HepG2 (cell line): Measurements from ENCODE around the gene BRSK2. TPM values are rescaled to one million over a fixed set of nuclear protein-coding genes. Genes with fewer than 3 reads are reported as not detected.

ENCODE experiments used
- ISX ChIP-seq: sonication (generic); formaldehyde crosslinking; conservative IDR thresholded peaks from 2 replicates; pipeline ENCODE4 v1.5.0; 2020; ENCODE audit warnings: missing genetic modification reagents
- NR2C2 ChIP-seq: sonication (generic); formaldehyde crosslinking; IDR thresholded peaks from 2 replicates; pipeline ENCODE4 v1.4.0; 2020; ENCODE audit warnings: missing genetic modification reagents, mild to moderate bottlenecking, moderate library complexity, borderline replicate concordance
- PHF21A ChIP-seq: sonication (generic); formaldehyde crosslinking; IDR thresholded peaks from 2 replicates; pipeline ENCODE4 v1.5.0; 2020; ENCODE audit warnings: mild to moderate bottlenecking, missing genetic modification reagents
- SIX4 ChIP-seq: sonication (generic); formaldehyde crosslinking; IDR thresholded peaks from 2 replicates; pipeline ENCODE4 v1.4.0; 2020; ENCODE audit warnings: missing genetic modification reagents
- ZNF335 ChIP-seq: sonication (generic); formaldehyde crosslinking; IDR thresholded peaks from 2 replicates; pipeline ENCODE4 v1.4.0; 2020; ENCODE audit warnings: missing genetic modification reagents
- ZNF343 ChIP-seq: sonication (generic); formaldehyde crosslinking; IDR thresholded peaks from 2 replicates; pipeline ENCODE4 v1.4.0; 2020; ENCODE audit warnings: mild to moderate bottlenecking, missing genetic modification reagents
- polyA plus RNA-seq, 8 experiments: library from polyadenylated mRNA; depleted of rRNA in 3 of 8; stranded (reverse) in 7 of 8; unstranded in 1 of 8; fragments of >200 nt; fragmentation: Illumina TruSeq in 4 of 8; extraction: Trizol in 4 of 8; gene quantifications; 2 replicates each; pipeline versions ENCODE4 v1.2.1 to v1.2.3, GENCODE V29; 2011 to 2016; ENCODE audit warnings: low read depth in 4 of 8, missing spikeins in 1 of 8, mixed read lengths in 1 of 8; ENCODE audit not compliant: insufficient read depth in 1 of 8
- total RNA-seq, 5 experiments: library from RNA; depleted of rRNA; stranded (reverse); fragments of >200 nt; fragmentation: Illumina TruSeq; extraction: Trizol; gene quantifications; 2 replicates each; pipeline ENCODE4 v1.2.3, GENCODE V29; 2016; ENCODE audit warnings: low read depth in 1 of 5
- TF ChIP-seq, protein P1 (sequence below): sonication (generic); formaldehyde crosslinking; IDR thresholded peaks from 2 replicates; pipeline ENCODE4 v1.4.0; 2020; ENCODE audit warnings: missing genetic modification reagents
- TF ChIP-seq, protein P2 (sequence below): sonication (generic); formaldehyde crosslinking; IDR thresholded peaks from 2 replicates; pipeline ENCODE4 v1.4.0; 2020; ENCODE audit warnings: mild to moderate bottlenecking, missing genetic modification reagents
- TF ChIP-seq, protein P3 (sequence below): sonication (generic); formaldehyde crosslinking; IDR thresholded peaks from 2 replicates; pipeline ENCODE4 v1.5.0; 2020; ENCODE audit warnings: missing genetic modification reagents, mild to moderate bottlenecking, borderline replicate concordance

The BRSK2 gene
- total and polyA plus RNA-seq, 2 of the 13 experiments (the other 11 are each of a cell fraction or from before 2014, with no cell fraction given), result 0.74 to 1.1 TPM

DNA sequence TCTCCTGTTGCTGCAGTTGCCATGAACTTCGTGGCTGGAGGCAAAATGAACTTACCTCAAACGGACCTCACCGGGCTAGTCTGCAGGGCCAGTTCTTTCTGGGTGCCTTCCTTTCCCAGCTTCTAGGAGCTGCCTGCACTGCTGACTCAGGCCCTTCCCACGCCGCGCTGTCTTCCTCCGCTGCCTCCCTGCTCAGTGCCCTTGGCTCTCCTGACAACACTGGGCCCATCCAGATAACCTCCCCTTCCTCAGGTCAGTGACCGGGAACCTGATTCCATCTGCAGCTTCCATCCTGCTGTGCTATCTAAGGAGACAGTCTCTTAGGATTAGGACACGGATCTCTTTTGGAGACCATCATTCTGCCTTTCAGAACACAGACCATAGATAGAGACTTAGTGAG, 77.5 kb downstream of the BRSK2 start (continued):
- TF ChIP-seq, protein P1, sequence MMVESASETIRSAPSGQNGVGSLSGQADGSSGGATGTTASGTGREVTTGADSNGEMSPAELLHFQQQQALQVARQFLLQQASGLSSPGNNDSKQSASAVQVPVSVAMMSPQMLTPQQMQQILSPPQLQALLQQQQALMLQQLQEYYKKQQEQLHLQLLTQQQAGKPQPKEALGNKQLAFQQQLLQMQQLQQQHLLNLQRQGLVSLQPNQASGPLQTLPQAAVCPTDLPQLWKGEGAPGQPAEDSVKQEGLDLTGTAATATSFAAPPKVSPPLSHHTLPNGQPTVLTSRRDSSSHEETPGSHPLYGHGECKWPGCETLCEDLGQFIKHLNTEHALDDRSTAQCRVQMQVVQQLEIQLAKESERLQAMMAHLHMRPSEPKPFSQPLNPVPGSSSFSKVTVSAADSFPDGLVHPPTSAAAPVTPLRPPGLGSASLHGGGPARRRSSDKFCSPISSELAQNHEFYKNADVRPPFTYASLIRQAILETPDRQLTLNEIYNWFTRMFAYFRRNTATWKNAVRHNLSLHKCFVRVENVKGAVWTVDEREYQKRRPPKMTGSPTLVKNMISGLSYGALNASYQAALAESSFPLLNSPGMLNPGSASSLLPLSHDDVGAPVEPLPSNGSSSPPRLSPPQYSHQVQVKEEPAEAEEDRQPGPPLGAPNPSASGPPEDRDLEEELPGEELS (CRISPR knock-in tag), result no peak
- TF ChIP-seq PHF21A (CRISPR knock-in tag) (no peak), NR2C2 (CRISPR knock-in tag) (no peak), ZNF335 (CRISPR knock-in tag) (no peak), ZNF343 (CRISPR knock-in tag) (no peak), ISX (CRISPR knock-in tag) (no peak), SIX4 (CRISPR knock-in tag) (no peak)
- TF ChIP-seq, protein P2, sequence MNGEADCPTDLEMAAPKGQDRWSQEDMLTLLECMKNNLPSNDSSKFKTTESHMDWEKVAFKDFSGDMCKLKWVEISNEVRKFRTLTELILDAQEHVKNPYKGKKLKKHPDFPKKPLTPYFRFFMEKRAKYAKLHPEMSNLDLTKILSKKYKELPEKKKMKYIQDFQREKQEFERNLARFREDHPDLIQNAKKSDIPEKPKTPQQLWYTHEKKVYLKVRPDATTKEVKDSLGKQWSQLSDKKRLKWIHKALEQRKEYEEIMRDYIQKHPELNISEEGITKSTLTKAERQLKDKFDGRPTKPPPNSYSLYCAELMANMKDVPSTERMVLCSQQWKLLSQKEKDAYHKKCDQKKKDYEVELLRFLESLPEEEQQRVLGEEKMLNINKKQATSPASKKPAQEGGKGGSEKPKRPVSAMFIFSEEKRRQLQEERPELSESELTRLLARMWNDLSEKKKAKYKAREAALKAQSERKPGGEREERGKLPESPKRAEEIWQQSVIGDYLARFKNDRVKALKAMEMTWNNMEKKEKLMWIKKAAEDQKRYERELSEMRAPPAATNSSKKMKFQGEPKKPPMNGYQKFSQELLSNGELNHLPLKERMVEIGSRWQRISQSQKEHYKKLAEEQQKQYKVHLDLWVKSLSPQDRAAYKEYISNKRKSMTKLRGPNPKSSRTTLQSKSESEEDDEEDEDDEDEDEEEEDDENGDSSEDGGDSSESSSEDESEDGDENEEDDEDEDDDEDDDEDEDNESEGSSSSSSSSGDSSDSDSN, result no peak
- TF ChIP-seq, protein P3, sequence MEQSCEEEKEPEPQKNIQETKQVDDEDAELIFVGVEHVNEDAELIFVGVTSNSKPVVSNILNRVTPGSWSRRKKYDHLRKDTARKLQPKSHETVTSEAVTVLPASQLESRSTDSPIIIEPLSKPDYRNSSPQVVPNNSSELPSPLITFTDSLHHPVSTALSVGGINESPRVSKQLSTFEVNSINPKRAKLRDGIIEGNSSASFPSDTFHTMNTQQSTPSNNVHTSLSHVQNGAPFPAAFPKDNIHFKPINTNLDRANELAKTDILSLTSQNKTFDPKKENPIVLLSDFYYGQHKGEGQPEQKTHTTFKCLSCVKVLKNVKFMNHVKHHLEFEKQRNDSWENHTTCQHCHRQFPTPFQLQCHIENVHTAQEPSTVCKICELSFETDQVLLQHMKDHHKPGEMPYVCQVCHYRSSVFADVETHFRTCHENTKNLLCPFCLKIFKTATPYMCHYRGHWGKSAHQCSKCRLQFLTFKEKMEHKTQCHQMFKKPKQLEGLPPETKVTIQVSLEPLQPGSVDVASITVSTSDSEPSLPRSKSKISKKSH (CRISPR knock-in tag), result no peak
- TF ChIP-seq, all 625 proteins: peak for 0
